C4-2B (cell line): ENCODE data around the gene JUND.
A peak's percentile ranks its signal among the peaks of the same experiment; 100 is the strongest.

Source experiments
- H3K27ac ChIP-seq: fragments of 450-650 bp; 2 replicates; pipeline ENCODE4 v1.5.1; 2017
- ZFX ChIP-seq: fragments of 450-650 bp; IDR thresholded peaks from 2 replicates; pipeline ENCODE4 v1.6.1; 2017
- TF ChIP-seq, protein P1 (sequence below): fragments of 450-650 bp; conservative IDR thresholded peaks from 2 replicates; pipeline ENCODE4 v1.5.1; 2017; ENCODE audit warnings: mild to moderate bottlenecking

The JUND gene

DNA sequence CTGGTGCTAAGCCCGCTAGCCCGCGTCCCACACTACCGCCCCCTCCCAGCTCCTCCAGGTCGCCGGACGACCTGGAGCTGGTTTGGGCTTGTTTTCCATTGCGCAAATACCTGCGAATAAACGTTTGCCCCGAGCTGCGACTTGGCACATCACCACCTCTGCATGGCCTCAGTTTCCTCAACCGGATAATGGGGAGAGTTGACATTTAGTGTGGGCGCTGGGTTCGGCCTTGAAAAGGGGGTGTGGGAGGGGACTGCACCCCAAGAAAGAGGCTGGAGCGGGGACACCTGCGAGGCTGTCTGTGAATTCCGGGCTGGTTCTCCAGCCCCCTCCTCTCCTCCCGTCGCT, 11.0 kb upstream of the JUND start:
- H3K27ac ChIP-seq = peak overlapping the region; percentile 88

DNA sequence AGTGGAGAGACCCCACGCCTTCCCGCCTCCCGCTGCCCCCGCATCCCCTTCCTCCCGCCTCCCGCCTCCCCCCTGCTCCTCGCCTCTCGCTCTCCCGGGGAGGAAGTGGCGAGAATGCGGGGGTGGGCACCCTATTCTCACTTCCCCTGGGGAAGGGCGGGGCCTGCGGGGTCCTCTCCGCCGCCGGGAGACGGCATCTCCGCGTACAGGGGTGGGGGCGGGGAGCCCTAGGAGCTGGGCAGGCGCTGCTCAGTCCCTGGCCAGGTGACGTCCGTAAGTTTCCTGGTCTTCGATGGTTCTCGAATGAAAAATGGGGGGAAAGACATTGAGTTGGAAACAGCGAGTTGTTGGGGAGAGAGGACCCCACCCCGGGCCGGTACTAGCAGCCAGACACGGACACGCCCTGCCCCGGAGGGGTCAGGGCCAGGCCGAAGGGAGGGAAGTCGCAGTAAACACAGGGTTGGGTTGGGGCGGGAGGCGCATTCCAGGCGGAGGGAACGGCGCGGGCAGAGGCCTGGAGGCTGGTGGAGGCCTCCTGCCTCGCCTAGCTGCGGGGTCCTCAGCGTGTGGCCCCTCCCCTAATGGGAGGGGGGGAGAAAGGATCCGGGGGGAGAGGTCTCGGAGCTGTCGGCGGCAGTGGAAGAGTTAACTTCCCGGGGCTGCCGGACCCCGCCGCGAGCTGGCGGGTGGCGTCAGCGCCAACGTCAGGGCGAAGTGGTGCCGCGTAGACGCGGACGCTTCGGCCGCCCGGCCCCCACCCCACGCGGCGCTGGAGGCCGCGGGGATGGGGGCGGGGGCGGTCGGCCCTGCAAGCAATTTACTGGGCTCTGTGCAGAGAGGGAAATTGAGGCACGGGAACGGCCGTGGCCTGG, 10.4 kb upstream of the JUND start:
- peak; percentile 73; the same call in 1 of the 2 replicates for TF ChIP-seq ZFX
- TF ChIP-seq, protein P1, sequence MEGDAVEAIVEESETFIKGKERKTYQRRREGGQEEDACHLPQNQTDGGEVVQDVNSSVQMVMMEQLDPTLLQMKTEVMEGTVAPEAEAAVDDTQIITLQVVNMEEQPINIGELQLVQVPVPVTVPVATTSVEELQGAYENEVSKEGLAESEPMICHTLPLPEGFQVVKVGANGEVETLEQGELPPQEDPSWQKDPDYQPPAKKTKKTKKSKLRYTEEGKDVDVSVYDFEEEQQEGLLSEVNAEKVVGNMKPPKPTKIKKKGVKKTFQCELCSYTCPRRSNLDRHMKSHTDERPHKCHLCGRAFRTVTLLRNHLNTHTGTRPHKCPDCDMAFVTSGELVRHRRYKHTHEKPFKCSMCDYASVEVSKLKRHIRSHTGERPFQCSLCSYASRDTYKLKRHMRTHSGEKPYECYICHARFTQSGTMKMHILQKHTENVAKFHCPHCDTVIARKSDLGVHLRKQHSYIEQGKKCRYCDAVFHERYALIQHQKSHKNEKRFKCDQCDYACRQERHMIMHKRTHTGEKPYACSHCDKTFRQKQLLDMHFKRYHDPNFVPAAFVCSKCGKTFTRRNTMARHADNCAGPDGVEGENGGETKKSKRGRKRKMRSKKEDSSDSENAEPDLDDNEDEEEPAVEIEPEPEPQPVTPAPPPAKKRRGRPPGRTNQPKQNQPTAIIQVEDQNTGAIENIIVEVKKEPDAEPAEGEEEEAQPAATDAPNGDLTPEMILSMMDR = no peak

More for the DNA sequence above, 11.0 kb upstream of the JUND start:
- no peak for TF ChIP-seq ZFX

DNA sequence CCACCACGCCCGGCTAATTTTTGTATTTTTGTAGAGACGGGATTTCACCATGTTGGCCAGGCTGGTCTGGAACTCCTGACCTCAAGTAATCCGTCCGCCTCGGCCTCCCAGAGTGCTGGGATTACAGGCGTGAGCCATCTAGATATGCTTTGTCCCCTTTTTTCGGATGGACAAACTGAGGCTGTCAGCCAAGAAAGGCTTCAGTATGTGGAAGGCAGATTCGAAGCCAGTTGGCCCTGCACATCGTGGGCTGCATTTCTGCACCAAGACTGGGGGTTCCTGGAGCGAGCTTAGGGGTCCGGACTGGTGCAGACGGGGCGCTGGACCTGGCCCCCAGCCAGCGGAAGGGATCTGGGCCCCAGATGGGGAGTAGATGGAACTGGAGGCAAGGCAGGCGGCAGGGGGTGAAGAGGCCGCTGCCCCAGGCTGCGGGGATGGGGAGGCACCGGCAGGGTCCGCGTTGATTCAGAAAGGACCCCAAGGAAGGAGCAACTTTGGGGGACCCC, 9.7 kb upstream of the JUND start:
- H3K27ac ChIP-seq = peak overlapping the region; percentile 88; the same call in 1 of the 2 replicates
- TF ChIP-seq, protein P1 = no peak
- TF ChIP-seq ZFX = no peak

More for the DNA sequence above, 10.4 kb upstream of the JUND start:
- H3K27ac ChIP-seq = peak overlapping the region; percentile 88

DNA sequence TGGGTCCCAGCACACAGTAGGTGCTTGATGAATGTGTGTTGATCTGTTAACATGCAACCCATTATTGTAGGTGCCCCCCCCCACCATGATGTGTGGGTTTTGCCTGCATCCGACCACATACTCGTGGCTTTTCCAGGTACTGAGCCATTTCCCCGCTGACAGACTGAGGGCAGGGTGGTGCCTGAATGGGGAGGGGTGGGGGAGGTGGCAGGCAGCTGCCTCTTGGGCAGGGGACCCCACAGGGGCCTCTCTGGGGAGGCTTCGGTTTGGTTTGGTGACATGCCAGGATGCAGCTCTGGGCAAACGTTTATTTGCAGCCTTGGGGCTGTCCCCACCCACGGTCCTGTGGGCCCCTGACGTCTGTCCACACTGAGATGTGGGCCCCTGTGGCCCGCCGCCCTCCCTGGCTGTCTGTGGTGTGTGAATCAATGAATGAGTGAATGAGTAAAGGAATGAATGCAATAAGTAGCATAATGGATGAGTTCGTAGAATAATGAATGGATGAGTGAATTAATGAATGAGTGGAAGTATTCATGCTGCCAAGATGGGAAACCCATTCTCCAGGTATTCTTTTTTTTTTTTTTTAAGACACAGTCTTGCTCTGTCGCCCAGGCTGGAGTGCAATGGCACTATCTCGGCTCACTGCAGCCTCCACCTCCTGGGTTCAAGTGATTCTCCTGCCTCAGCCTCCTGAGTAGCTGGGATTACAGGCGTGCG, 9.0 kb upstream of the JUND start:
- no peak overlapping the region for H3K27ac ChIP-seq
- TF ChIP-seq, protein P1 = no peak
- no peak for TF ChIP-seq ZFX

DNA sequence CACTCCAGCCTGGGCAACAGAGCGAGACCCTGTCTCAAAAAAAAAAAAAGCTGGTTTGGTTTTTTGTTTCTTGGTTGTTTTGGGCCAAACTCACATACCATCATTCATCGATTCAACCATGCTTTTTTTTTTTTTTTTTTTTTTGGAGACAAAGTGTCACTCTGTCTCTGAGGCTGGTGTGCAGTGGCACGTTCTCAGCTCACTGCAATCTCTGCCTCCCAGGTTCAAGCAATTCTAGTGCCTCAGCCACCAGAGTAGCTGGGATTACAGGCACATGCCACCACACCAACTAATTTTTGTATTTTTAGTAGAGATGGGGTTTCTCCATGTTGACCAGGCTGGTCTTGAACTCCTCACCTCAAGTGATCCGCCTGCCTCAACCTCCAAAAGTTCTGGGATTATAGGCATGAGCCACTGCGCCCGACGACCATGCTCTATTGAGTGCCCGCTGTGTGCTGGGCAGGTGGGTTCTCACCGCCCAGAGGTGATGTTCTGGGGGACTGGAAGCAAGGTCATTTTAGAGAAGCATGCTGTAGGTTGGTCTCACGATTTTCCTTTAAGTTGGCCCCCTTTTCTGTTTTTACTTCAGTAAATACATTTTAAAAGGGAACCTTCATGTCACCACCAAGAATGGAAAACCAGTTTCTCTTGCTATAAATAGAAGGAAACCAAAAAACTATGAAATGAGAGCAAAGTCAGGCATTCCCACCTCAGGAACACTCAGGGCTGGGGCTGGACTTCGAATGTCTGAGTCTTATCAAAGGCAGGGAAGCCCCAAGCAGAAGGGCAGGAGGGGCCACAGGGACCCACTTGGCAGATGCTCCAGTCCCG, 8.3 kb upstream of the JUND start:
- TF ChIP-seq ZFX = no peak
- H3K27ac ChIP-seq = no peak overlapping the region

DNA sequence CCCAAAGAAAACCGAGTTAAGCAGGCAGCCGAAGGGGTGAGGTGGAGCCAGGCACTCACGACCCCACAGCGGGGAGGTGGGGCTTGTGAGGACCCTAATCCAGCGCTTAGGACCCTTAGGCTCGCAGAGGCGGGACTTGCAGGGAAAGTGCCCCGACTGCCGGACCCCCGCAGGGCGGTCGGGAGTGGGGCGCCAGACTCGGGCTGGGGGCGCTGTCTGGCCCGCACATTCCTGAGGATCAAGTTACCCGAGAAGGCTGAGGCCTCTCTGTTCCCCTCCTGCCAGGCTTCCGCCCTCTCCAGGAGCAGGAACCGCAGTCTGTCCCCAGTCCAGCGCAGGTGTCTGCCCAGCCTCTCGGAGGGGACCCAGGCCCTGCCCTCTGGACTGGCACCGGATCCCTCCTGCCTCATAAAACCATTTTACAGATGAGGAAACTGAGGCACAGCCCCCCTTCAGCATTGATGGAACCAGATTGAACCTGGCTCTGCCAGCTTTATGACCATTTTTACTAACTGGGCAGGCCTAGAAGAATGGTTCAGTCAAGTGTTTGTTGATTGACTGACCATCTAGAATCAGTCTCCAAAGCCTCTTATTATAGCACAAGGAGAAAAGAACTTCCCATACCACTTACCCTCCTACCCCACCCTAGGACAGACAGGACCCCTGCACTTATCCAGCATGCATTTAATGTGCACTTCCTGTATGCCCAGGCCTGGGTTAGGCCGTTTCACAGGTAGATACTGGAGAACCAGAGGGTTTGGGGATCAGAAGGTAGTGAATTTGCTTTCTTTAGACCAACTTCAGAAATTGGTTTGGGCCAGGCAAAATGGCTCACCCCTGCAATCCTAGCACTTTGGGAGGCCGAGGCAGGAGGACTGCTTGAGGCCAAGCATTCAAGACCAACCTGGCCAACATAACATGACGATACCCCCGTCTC, 6.7 kb upstream of the JUND start:
- no peak for TF ChIP-seq ZFX
- TF ChIP-seq, protein P1 = no peak
- no peak overlapping the region for H3K27ac ChIP-seq

DNA sequence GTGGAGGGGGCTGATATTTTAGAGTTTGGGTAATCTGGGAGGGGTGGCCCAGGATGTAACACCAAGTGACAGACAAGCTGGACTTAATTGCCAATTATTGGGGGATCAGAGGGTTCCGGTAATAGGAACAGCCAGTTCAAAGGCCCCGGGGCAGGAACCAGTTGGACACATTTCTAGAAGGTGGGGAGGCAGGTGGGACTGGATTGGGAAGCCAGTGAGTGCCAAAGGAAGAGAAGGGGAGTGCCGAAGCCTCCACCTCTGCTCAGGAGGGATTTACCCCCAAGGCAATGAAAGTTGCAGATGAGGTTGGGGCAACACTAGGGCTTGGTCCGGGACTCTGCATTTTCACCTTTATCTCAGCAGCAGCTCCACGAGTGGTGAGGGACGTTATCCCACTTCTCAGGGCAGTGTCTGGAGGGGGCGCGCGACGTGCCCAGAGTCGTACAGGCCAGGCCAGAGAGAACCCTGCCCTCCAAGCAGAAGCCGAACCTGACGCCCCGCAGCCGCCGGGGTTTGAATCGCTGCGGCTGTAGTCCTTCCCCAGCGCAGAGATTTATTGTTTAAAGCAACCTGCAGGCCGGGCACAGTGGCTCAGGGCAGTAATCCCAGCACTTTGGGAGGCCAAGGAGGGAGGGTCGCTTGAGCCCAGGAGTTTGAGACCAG, 5.7 kb upstream of the JUND start:
- TF ChIP-seq ZFX = no peak
- TF ChIP-seq, protein P1 = no peak
- no peak overlapping the region for H3K27ac ChIP-seq
